Progenitor cell of endocrine pancreas (in vitro differentiated cells): ENCODE results near the gene GPRIN1. TPM values are rescaled to one million over a fixed set of nuclear protein-coding genes. Genes with fewer than 3 reads are reported as not detected.

ENCODE experiments used
- DNase-seq: peaks from one replicate; pipeline ENCODE4 v3.0.0; 2021; ENCODE audit warnings: low spot score; ENCODE audit not compliant: unreplicated experiment
- H3K27ac Mint-ChIP-seq: 2 replicates; pipeline ENCODE4 v1.8.0; 2021; ENCODE audit warnings: mild to moderate bottlenecking, moderate library complexity, mixed read lengths
- H3K27me3 Mint-ChIP-seq: 2 replicates; pipeline ENCODE4 v1.8.0; 2021; ENCODE audit warnings: mixed read lengths
- H3K36me3 Mint-ChIP-seq: 2 replicates; pipeline ENCODE4 v1.8.0; 2022; ENCODE audit warnings: mixed read lengths; ENCODE audit not compliant: insufficient read depth
- H3K4me1 Mint-ChIP-seq: 2 replicates; pipeline ENCODE4 v1.8.0; 2021; ENCODE audit warnings: low read depth, mixed read lengths
- H3K4me3 Mint-ChIP-seq: 2 replicates; pipeline ENCODE4 v1.8.0; 2021; ENCODE audit warnings: low read depth, mild to moderate bottlenecking, moderate library complexity, mixed read lengths
- H3K9me3 Mint-ChIP-seq: 2 replicates; pipeline ENCODE4 v1.8.0; 2021; ENCODE audit warnings: low read depth, mixed read lengths
- CTCF ChIP-seq: fragments of 200-600 bp; sonication (generic); IDR thresholded peaks from one replicate; pipeline ENCODE4 v1.5.0; 2021; ENCODE audit warnings: antibody characterized with exemption, mild to moderate bottlenecking; ENCODE audit not compliant: unreplicated experiment
- total RNA-seq: library from RNA; stranded (reverse); gene quantifications from 2 replicates; pipeline ENCODE4 v1.2.1, GENCODE V29; 2021

GPRIN1 gene
- total RNA-seq, 1 donor from 2014 or later, result 5.9 TPM

GRCh38 chr5:176629853-176630680 lies 20.1 kb upstream of the GPRIN1 start, which contains the start of the genes EIF4E1B and SNCB:
Gene EIF4E1B (plus strand): TSS chr5:176630675. CDS start chr5:176642788, 12,113 bp downstream.
Gene SNCB (minus strand): TSS chr5:176630534. CDS start chr5:176629654, 880 bp downstream.
- TF ChIP-seq CTCF, result peak; percentile 17
- Mint-ChIP-seq H3K27me3 (peaks cover 87% of the 10 kb centered on the region), H3K4me3 (peak within 1 kb of the TSS; percentile 60)

GRCh38 chr5:176629317-176629852 lies 19.4 kb upstream of the GPRIN1 start:
- H3K4me3 Mint-ChIP-seq, result peak overlapping the region; percentile 16
- H3K27ac Mint-ChIP-seq, result no peak overlapping the region
- no peaks in the 10 kb centered on the region for H3K36me3 Mint-ChIP-seq
- H3K4me1 Mint-ChIP-seq, result peaks cover 3% of the 10 kb centered on the region
- no peak for TF ChIP-seq CTCF
- H3K9me3 Mint-ChIP-seq, result no peaks in the 10 kb centered on the region
- DNase-seq, result no peak
- H3K27me3 Mint-ChIP-seq, result peaks cover 84% of the 10 kb centered on the region

More at GRCh38 chr5:176629853-176630680, 20.1 kb upstream of the GPRIN1 start, which contains the start of the genes EIF4E1B and SNCB:
- Mint-ChIP-seq H3K4me1 (peaks cover 3% of the 10 kb centered on the region), H3K27ac (no peak within 1 kb of the TSS), H3K36me3 (no peaks in the 10 kb centered on the region), H3K9me3 (peaks cover 2% of the 10 kb centered on the region)
- peak; percentile 32 for DNase-seq

DNA sequence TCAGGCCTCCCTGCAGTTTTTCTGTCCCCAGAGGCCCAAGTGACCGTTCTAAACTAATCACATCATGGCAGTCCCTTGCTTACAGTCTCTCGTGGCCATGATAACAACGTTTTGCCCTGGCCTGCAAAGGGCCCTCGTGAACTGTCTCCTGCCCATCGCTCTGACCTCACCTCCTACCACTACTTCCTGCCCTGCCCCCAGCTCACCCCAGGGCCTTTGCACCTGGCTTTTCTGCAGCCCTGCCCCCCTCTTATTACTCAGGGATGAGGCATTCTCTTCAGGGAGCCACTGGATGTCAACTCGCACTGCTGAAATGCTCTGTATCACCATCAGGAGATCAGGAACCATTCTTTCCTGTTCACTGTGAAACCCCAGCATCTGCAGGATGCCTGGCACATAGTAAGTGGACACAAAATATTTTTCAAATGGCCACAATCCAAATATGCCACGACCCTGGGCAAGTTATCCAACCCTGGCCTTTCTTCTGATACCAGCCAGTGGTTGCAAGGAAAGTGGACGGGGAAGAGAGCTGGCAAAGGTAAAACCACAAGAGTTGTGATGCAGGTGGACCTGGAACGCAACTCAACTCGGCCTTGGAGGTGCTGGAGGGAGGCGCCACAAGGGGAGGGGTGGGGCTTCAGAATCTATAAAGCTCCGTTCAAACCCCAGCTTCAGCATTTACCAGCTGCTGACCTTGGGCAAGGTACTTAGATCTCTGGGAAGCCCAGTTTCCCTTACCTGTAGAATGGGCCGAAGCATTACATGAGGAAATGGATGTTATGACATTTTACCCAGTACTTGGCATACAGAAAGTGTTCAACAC lies 18.7 kb upstream of the GPRIN1 start:
- no peak overlapping the region for H3K27ac Mint-ChIP-seq
- H3K9me3 Mint-ChIP-seq, result no peaks in the 10 kb centered on the region
- no peak for TF ChIP-seq CTCF
- peaks cover 3% of the 10 kb centered on the region for H3K4me1 Mint-ChIP-seq
- H3K36me3 Mint-ChIP-seq, result no peaks in the 10 kb centered on the region
- no peak overlapping the region for H3K4me3 Mint-ChIP-seq
- DNase-seq, result no peak
- H3K27me3 Mint-ChIP-seq, result peaks cover 85% of the 10 kb centered on the region

GRCh38 chr5:176627582-176627981 lies 17.6 kb upstream of the GPRIN1 start:
- Mint-ChIP-seq H3K36me3 (no peaks in the 10 kb centered on the region), H3K27ac (no peak overlapping the region), H3K9me3 (no peaks in the 10 kb centered on the region), H3K27me3 (peaks cover 84% of the 10 kb centered on the region), H3K4me1 (peaks cover 3% of the 10 kb centered on the region), H3K4me3 (no peak overlapping the region)
- TF ChIP-seq CTCF, result no peak
- DNase-seq, result no peak

- H3K9me3 Mint-ChIP-seq, result no peaks in the 10 kb centered on the region
- no peak overlapping the region for H3K27ac Mint-ChIP-seq
- no peak for DNase-seq
- peaks cover 3% of the 10 kb centered on the region for H3K4me1 Mint-ChIP-seq
- TF ChIP-seq CTCF, result no peak
- H3K27me3 Mint-ChIP-seq, result peaks cover 86% of the 10 kb centered on the region
- H3K36me3 Mint-ChIP-seq, result no peaks in the 10 kb centered on the region
- H3K4me3 Mint-ChIP-seq, result no peak overlapping the region
These were observed 16.9 kb upstream of the GPRIN1 start for GRCh38 chr5:176626876-176627236.
